GM18861 (cell line): Measurements from ENCODE around the gene PDGFA.
"Not testable (repeated sequence)": the region's sequence is repeated elsewhere in the genome, so short reads cannot be mapped to it uniquely, and the experiment has no call there.

Experiments used
- ATAC-seq: cut with Tn5 transposase; IDR thresholded peaks from one replicate; pipeline ENCODE4 v1.9.1; 2021; ENCODE audit not compliant: unreplicated experiment

Gene PDGFA

GRCh38 chr7:552151-552867 lies 32.7 kb upstream of the PDGFA start:
- not testable (repeated sequence) for ATAC-seq

- not testable (repeated sequence) for ATAC-seq
Measured at GRCh38 chr7:551615-551970, 31.9 kb upstream of the PDGFA start.

GRCh38 chr7:550881-551614 lies 31.4 kb upstream of the PDGFA start:
- no peak for ATAC-seq

DNA sequence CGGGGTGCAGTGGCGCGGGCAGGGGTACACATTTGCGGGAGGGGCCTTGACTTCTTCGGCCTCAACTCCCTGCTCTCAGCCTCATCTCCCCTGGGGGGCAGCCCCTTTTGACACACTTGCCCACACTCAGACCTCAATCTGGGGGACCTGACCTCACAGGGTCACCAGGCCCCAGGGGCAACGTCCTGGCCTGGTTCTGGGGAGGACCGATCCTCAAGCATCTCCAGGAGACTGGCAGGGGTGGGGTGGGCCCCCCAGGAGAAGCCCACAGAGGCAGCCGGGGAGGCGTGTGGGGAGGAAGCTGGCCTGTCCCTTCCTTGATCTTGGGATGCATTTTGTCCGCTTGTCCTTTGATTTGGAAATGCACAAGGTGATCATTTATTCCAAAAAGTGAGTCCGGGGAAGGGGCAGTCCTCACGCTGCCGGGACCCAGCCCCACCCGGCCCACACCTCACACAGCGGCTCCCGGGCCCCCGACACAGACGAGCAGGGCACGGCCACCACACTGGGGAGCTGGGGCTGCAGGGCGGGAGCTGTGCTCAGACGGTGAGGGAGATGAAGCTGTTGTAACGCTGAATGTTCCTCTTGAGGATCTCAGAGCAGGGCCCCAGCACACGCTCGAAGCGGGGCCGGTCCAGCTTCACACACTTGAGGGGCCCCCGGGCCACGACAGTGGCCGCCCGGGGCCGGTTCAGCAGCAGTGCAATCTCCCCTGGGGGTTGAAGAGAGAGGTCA lies 30.4 kb upstream of the PDGFA start:
- no peak for ATAC-seq

DNA sequence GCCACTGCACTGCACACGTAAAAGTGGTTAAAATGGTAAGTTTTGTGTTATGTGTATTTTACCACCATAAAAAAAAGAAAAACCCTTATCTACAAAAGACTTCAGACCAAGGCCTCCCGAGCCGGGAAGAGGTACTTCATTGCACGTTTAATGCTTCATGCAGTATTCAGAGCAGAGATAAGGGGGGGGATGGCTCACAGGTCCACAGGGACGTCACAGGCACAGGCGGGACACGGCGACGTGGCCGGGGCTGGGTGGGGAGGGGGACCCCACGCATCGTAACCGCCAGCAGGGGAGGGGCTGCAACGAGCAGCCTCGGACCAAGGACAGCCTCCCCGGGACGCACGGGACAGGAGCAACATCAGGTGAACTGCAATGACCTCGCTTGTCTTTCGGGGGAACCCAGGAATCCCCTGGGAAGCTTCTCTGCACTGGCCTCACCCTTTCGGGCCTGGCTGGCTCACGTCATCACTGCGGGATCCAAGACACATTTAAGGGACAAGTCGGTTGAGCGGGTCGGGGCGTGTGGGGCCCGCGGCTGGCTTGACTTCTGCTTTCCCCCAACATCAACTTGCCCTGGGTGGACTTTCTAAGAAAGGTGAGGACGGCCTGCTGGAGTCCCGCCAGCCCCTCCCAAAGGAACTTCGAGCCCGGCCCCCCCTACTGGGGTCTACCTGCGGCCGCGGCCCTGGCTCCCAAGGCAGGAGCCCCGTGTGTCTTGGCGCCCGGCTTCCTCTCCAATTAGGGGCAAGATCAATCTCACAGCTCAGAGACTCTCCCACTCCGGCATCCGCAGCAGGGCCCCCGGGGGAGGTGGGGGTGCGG lies 29.6 kb upstream of the PDGFA start:
- ATAC-seq, result no peak

- ATAC-seq, result no peak
Measured at GRCh38 chr7:548401-548800, 28.8 kb upstream of the PDGFA start.

GRCh38 chr7:545470-545869 lies 25.8 kb upstream of the PDGFA start:
- no peak for ATAC-seq

- ATAC-seq, result no peak
Measured at GRCh38 chr7:544338-545221, 24.9 kb upstream of the PDGFA start.

DNA sequence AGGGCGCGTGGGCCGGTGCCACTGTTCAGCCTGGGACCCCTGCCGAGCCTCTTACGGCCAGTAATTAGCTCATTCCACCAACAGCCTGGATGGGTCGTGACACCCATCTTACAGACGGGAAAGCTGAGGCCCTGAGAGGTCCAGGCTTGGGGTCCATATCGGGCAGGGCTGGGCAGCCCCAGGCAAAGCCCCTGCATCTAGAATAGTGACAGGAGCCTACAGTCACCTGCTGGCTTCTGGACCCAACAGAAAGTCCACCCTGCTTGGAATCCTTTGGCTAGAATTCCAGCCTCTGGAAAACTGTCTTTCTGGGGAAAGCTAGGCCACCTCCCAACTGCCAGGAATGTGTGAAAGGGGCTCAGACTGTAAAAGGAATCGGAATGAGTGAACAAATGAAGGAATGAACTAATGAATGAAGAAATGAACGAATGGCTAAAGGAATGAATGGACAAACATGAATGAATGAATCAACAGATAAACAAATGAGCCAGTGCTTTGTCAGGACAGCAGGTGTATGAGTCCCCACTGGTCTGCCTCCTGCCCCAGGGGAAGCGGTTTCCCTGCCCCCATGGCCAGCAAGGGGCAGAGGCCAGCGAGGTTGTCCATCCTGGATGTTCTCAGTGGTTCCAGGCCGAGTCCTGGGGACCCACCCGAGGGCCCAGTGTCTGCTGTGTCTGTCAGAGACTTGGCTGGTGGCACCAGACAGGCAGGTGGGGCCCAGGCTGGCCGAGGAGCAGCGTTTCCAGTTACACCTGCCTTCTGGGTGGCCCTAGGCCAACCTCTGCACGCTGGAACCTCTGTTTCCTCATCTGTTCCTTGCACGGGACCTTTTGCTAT lies 24.1 kb upstream of the PDGFA start:
- ATAC-seq, result no peak

- ATAC-seq, result no peak
Measured at GRCh38 chr7:542713-543500, 23.3 kb upstream of the PDGFA start.

DNA sequence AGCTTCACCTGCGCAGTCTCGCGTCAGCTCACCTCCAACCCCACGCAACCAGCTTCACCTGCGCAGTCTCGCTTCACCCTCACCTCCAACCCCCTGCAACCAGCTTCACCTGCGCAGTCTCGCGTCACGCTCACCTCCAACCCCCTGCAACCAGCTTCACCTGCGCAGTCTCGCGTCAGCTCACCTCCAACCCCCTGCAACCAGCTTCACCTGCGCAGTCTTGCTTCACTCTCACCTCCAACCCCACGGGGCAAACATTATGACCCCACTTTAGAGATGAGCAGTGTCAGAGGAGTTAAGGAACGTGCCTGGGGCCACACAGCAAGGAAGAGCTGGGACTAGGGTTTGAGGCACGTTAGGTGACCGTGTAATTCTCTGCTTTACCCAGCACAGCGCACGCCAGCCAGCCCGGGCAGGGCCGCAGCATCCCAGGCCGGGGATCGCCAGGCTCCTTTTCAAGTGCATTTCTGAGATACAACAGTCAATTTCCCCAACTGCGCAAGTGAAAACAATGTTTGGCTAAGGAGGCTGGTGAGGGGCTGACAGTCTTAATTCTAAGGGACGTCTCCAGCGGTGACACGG lies 22.6 kb upstream of the PDGFA start:
- no peak for ATAC-seq

DNA sequence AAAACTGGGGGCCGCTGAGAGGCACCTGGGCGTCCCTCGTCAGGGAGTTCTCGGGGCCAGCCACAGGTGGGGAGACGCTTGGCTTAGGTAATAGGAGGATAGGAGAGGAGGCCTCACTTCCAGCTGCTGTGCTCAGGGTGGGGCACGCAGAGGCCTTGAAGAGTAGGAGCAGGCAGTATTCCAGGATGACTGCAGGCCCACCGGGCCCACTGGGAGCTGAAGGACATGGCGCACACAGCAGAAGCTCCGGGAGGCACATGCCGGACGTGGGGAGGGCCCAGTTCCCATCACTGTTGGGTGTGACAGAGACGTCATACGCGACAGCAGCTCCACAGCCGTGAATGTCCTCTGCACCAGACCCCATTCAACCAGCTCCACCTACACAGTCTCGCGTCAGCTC lies 22.0 kb upstream of the PDGFA start:
- ATAC-seq, result no peak

GRCh38 chr7:540997-541396 lies 21.4 kb upstream of the PDGFA start:
- no peak for ATAC-seq

DNA sequence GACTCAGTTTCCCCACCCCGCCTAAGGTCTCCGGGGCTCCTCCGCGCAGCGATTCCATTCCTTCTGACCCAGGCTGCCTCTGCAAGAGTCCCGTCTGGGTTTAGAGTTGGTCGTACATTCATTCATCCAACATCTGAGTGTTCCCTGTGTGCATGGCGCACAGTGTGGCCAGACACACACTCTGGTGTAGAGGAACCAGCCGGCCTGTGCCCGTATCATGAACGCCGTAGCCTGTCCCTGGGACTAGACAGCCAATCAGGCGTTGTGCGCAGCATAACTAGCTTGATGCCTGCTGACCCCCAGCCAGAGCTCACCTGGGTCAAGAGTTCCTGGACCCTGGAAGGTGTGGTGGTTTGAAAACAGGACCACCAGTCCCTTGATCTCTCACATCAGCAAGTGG lies 20.9 kb upstream of the PDGFA start:
- ATAC-seq, result no peak

DNA sequence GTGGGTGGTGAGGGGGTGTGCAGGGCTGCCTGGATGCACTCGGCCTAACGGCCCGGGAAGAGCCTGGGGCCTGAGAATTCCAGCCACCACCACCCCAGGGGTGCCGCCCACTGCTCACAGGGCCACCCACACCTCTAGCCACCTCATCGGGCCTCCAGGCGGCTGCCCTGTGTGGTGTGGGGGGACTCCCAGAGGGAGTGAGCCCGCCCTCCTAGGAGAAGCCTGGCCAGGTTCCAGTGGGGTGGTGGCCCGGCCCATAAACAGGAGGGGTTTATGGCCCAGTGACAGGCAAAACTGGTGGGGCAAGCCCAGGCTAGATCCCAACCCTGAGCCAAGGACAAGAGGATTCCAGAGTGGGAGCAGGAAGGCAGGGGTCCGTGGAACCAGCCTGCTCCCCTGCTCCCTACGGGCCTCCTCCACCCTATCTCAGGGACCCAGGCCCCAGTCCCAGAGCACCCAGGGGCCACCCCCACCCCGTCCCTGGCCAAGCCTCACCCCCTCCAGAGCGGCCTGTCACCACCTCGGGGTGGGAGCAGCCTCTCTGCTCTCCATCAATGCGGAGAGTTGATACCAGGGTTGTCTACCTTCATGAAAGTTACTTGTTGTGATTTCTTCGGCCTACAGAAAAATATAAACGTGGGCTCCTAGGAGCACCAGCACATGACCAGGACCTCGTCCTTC lies 20.2 kb upstream of the PDGFA start:
- ATAC-seq, result no peak

DNA sequence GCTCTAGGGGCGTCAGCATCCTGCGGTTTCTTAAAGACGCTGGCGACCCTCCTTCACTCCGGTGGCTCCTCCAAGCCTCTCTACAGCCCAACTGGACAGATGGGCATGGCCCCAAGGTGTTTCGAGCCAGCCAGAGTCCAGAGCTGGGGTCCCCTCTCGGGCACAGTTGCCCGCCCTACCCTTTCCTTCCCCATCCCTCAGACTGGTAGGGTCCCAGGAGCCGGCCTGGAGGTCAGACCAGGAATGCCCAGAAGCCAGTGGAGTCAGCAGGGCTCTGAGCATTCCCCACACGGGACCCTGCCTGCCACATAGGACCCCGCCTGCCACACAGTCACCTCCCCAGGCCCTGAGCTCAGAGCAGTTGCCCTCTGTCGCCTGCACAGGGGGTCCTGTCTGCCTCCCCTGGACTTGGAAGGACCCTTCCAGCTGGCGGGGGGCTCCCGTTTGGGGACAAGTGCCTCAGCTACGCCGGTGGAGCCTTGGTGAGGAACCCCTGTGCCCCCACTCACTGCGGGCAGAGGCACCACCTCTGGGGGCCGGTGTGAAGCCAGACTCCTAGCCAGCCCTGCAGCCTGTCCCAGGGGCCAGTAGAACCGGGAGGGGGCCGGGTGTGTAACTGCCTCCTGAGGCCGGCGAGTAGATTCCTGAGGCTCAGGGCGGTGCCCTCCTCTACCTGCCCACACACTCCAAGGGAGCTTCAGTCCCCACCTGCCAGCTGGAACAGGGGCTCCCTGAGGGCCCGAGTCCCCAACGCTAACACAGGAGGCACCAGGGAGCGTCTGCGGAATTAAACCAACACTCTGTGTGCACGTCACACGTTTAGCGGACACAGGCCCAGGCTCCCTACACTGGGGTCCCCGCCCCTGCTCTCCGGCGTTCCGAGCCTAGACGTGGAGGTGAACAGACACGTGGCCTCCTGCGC lies 19.4 kb upstream of the PDGFA start:
- no peak for ATAC-seq
